KBM-7 (cell line): ENCODE measurements around the gene CIITA.
A peak's percentile ranks its signal among the peaks of the same experiment; 100 is the strongest.

Source experiments
- DNase-seq: peaks from one replicate; pipeline ENCODE4 v3.0.0-alpha.2; 2015
- in situ Hi-C: fragments of 300-500 bp; cut with MboI; formaldehyde crosslinking; loops from 2 replicates; pipeline ENCODE4 v1.14.3; 2020; ENCODE audit warnings: low sequenced_read_pairs, low pct_unique_long_range_greater_than_20kb, mixed read lengths

CIITA gene

DNA sequence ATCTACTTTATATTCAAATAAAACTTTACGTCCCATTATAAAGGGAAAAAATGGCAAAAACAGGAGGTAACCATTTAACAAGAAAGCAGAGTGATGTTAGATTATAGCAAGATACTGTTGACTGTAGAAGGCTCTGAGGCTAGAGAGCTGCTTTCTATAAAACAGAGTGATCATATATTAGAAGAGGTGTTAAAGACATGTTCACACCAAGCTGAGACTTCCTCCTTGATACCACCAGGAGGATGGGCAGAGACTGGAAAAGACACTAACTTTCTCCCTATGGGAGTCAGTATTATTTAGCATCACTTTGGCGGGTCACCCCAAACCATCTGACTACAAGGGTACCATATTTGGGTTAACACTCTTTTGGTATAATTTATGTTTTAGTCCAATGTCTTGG, 687 bp upstream of the CIITA start:
- no peak for DNase-seq
- in situ Hi-C loops: no loop called here

GRCh38 chr16:10877472-10877946, 507 bp downstream of the CIITA start:
- in situ Hi-C loops: no loop called here
- DNase-seq: peak; percentile 38

DNA sequence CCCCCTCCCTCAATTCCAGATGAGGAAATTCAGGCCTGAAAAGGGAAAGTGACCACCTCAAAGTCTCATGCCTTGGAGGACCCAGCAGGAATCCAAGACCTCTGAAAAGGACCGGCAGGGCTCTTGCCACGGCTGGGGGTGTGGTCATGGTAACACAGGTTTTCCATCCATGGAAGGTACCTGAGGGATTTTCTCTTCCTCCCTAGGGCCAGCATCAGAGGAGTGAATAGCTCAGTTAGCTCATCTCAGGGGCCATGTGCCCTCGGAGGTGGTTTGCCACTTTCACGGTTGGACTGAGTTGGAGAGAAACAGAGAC, 1.3 kb downstream of the CIITA start:
- in situ Hi-C loops: no loop called here

GRCh38 chr16:10878644-10879501, 1.9 kb downstream of the CIITA start:
- in situ Hi-C loops: no loop called here
- DNase-seq: peak; percentile 42

More for the DNA sequence above, 1.3 kb downstream of the CIITA start:
- no peak for DNase-seq

GRCh38 chr16:10879681-10880589, 2.9 kb downstream of the CIITA start:
- in situ Hi-C loops: no loop called here
- DNase-seq: peak; percentile 52

- DNase-seq: peak; percentile 39
Observed at GRCh38 chr16:10880594-10881452, 3.8 kb downstream of the CIITA start.

DNA sequence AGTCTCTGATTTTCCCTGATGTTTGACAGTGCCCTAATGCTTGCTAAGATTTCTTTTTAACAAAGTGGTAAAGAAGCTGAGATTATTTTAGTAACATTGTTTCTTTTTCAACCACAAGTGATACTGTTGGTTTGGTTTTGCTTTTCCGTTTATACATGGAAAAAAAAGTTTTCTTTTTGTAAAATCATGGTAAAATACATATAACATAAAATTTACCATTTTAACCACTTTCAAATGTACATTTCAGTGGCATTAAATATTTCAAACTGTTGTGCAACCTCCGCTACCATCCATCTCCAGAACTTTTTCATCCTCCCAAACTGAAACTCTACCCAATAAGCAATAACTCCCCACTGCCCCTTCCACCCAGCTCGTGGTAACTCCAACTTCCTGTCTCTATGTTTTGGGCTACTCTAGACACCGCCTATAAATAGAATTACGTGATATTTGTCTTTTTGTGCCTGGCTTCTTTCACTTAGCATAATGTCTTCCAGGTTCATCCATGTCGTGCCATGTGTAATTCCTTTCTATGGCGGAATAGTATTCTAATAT, 4.6 kb downstream of the CIITA start:
- in situ Hi-C loops: no loop called here
- peak; percentile 61 for DNase-seq

More at GRCh38 chr16:10880594-10881452, 3.8 kb downstream of the CIITA start:
- in situ Hi-C loops: no loop called here

DNA sequence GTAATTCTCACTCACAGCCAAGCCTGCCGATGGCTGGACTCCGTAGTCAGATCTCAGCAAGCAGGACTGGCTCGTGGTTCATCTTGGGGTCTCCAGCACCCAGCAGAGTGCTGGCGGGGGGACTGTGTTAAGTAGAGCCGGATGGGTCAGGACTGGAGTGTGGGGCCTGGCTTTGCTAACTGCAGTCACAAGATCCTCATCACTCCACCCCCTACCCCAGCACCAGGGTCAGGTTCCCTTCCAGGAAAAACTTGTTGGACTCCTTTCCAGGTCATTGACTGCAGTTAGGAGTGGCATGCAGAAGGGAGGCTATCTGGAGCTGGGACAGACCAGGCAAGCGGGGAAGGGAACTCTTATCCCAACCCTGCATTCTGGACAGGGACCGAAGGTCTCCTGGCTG, 6.0 kb downstream of the CIITA start:
- DNase-seq: peak; percentile 16
- in situ Hi-C loops: no loop called here

DNA sequence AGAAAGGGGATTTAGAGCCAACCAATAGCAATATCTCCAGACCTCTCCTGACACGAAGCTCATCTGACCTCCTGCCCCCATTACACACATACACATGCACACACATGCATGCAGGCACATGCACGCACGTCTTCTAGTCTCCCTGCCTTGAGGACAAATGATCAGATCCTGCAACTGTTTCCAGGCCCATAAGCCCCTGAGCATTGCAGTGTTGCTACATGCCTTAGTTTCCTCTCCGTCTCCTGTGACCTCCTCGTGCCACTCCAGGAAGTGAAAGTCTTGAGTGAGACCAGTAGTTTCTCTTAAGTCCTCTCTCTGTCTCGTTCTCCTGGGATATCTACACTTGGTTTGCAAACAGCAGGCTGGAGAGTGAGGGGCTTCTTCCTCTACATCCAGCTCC, 8.2 kb downstream of the CIITA start:
- in situ Hi-C loops: no loop called here
- no peak for DNase-seq

- in situ Hi-C loops: no loop called here
- DNase-seq: peak; percentile 52
Observed at GRCh38 chr16:10888320-10888937, 11.4 kb downstream of the CIITA start.

GRCh38 chr16:10889855-10890254, 12.9 kb downstream of the CIITA start:
- in situ Hi-C loops: no loop called here
- peak; percentile 32 for DNase-seq

DNA sequence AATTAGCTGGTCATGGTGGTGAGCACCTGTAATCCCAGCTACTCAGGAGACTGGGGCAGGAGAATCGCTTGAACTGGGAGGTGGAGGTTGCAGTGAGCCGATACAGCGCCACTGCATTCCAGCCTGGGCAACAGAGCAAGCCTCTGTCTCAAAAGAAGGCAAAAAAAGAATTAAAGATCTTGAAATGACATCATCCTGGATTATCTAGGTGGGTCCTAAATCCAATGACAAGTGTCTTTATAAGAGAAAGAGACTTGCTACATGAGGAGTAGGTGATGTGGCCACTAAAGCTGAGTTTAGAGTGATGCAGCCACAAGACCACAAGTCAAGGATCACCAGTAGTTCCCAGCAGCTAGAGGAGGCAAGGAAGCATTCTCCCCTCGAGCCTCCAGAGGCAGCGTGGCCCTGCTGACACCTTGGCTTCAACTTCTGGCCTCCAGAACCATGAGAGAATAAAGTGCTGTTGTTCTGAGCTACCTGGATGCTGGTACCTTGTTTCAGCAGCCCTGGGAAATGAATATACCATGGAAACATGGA, 15.8 kb downstream of the CIITA start:
- peak; percentile 27 for DNase-seq
- in situ Hi-C loops: no loop called here

- in situ Hi-C loops: no loop called here
Observed at GRCh38 chr16:10895053-10895946, 18.3 kb downstream of the CIITA start.

DNA sequence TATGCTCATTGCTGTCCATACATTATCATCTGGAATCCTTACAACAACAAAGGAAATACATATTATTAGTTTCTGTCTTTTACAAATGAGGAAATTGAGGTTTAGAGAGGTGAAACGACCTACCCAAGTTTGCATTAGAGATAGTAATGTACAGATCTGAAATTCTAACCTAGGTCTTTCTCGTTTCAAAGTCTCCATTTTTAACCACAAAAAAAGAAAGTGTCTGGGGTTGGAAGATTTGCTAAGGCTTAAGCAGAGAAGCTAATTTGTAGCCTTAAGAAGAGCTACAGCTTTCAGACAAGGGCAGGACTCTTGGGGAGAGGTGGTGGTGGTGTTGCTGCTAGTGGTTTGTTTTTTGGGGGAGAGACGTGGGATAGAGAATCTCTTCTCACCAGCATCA, 19.2 kb downstream of the CIITA start:
- no peak for DNase-seq
- in situ Hi-C loops: no loop called here

More at GRCh38 chr16:10895053-10895946, 18.3 kb downstream of the CIITA start:
- peak; percentile 49 for DNase-seq

GRCh38 chr16:10896723-10897122, 19.7 kb downstream of the CIITA start:
- DNase-seq: no peak
- in situ Hi-C loops: no loop called here

GRCh38 chr16:10897134-10897533, 20.1 kb downstream of the CIITA start:
- no peak for DNase-seq
- in situ Hi-C loops: no loop called here

GRCh38 chr16:10902999-10903398, 26.0 kb downstream of the CIITA start:
- in situ Hi-C loops: no loop called here

More at GRCh38 chr16:10902999-10903398, 26.0 kb downstream of the CIITA start:
- DNase-seq: no peak
